ENCODE results near the gene BANP.
"Not testable (repeated sequence)": the region's sequence is repeated elsewhere in the genome, so short reads cannot be mapped to it uniquely, and the experiment has no call there.

BANP gene

DNA sequence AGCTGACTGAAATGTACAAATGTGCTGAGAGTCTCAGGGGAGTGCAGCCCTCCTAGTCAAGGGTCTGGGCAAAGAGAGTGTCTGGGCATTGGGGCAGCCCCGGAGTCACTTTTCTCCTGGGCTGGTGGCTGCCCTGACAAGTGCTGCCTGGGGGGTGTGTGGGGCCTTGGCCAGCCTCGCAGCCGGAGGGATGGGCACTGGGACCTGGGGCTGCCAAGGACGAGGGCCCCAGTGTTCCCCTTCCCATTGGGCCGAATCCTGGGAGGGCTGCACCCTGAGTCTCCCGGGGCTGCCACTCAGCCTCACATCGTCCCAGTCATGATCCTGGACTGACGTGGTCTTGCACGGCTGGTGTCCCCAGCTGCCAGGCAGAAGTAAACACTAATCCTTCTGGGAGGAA, 132.3 kb downstream of the BANP start:
- DNase-seq (ENCODE audit: low read depth, low spot score), result no peak

GRCh38 chr16:88084881-88085280, 133.6 kb downstream of the BANP start:
- no peak for DNase-seq (ENCODE audit: low read depth, low spot score)

DNA sequence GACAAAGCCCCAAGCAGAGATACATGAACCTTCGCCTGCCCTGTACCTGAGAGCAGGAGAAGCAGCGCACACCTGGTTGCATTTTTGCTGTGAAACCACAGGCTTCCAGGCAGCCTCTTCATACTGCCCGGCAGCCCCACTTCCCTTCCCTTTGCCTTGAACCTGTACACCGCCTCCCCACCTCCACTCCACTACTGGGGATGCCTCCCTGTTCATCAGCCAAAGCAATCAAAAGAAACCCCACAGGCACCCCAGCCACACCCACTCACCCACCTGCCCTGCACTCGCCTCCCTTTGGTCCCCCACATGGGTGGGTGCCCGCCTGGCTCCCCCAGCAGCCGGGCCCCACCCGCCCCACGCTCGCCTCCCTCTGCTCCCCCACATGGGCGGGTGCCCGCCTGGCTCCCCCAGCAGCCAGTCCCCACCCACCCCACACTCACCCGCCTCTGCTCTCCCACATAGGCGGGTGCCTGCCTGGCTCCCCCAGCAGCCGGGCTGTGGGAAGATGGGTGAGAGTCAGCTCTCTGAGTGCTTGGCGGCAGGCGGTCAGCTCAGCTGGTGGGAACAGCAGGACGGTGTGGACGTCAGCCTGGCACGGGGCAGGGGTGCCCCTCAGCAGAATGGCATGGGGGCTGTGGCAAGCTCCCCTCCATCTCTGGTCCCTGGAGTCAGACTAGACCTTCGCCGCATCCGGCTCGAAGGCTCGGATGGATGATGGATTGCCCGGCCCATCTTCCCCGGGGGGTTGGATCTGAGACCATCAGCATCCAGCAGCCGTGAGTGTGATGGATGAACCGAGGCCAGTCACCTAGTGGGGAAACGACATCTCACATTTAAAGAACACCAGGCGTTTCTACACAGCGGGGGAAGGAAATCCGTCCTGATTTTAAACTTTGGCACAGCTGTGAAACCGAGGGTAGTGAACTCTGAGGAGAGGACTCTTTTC, 135.6 kb downstream of the BANP start:
- DNase-seq (ENCODE audit: low read depth, low spot score), result no peak

DNA sequence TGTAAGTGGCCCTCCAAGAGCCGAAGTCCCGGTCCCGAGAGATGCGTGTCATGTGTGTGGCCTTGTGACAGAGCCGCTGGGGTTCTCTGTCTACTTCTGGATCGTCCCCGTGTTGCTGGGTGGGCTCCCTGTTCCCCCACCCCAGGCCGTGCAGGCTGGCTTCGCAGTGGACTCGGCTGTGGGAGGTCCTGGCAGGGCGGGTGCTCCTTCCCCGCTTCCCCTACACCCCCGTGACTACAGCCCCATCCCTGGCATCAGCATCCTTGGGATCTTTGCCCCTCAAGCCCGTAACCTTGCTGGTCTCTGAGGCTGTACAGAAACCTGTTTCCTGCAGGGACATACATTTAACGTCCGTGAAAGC, 136.3 kb downstream of the BANP start:
- DNase-seq (ENCODE audit: low read depth, low spot score), result no peak

DNA sequence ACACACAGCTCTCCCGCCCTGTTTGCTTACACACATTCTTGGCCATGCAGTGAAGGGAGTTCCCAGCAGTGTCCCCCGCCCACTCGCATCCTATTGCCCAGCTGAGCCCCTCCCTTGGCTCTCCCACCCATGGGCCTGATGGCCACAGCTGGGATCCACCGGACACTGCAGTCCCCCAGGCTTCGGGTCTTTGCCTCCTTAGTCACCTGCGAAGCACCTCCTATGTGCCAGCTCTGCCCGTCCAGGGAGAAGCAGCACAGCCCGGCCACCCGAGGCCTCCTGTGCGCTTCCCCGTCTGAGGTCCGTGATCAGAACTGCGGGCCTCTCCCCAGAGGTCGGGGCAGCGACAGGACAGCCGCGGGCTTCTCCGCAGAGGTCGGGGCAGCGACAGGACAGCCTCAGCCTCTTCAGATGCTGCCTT, 136.9 kb downstream of the BANP start:
- DNase-seq (ENCODE audit: low read depth, low spot score), result no peak

GRCh38 chr16:88088611-88089010, 137.4 kb downstream of the BANP start:
- DNase-seq (ENCODE audit: low read depth, low spot score), result not testable (repeated sequence)

DNA sequence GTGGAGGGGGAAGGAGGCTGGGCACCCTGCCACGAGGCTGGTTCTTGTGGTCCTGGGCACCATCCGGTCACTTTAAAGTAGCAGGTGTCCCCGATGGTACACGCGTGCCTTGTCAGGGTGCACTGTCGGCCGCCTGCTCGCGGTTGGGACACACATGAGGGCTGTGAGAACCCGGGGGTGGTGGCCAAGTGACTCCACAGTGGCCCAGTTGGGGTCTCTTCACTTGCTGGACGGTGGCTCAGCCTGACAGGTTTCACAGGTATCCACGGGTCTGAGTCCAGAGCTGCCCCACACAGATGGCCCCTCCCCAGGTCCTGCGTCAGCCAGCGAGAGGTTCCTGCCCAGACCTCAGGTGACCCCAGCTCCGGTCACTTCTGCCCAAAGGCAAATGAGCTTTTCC, 137.8 kb downstream of the BANP start:
- DNase-seq (ENCODE audit: low read depth, low spot score), result not testable (repeated sequence)

- DNase-seq (ENCODE audit: low read depth, low spot score), result not testable (repeated sequence)
These were observed 138.6 kb downstream of the BANP start for GRCh38 chr16:88089632-88090376.

DNA sequence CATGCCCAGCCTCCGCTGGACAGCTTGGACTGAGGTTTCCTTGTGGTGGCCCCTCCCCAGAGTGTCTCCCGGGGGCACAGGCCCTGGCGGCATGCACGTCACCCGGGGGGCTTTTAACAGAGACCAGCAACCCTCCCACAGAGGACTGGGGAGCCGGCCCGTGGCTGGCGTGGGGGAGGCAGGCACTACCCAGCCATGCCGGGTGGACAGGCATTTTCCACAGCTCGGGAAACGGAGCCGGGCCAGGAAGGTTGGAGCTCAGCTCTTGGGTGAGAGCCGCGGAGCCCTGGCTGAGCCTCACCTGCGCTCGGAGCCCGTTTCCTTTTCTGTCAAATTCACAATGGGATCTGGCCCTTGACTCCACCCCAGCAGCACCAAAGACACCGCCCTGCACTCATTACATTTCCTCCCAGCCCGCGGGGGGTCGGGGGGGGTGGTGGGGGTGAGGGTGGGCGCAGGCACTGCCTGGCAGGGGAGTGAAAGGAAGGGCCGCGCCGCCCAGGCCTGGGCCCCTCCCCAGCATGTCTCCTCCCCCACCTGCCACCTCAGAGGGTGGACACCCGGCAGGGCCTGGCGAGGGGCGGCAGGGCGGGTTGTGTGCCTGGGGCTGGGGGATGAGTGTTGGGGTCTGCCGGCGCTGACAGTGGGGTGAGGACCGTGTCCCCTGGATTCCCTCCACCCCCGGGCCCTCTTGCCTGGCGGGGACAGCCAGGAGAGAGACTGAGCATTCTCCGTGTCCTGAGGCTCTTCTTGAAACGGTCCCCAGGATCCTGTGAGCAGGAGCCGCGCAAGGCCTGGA, 139.3 kb downstream of the BANP start:
- not testable (repeated sequence) for DNase-seq (ENCODE audit: low read depth, low spot score)

DNA sequence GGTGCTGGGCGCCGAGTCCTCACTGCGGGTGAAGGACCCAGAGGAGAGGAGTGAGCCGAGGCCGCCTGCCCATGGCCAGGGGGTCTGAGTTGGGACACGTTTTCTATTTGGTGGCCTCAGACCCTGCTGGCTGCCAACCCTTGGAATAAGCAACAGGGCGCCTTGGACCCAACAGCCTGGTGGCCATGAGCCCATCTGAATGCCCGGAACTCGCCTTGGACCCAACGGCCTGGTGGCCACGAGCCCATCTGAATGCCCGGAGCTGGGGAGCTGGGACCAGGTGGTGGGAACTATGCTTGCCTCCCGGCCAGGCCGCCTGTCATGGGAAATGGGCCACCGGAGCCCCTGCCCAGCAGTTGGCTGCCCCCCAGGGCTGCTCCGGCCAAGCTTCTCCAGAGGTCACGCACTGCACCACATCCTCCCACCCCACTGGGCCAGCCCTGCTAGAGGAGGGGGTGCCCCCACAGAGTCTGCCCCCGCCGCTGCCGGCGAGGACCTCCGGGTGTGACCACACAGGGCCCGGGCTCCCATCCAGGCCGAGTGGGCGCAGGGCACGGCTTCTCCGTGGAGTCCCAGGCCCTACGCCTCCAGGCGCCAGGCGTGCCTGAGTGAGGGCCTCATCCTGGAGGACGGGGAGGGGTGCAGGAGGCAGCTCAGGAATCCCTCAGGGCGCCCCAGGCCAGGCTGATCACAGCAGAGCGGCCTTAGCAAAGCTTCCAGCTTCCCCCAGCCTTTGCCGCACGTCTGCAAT, 140.2 kb downstream of the BANP start:
- peak; percentile 25 for DNase-seq (ENCODE audit: low read depth, low spot score)

DNA sequence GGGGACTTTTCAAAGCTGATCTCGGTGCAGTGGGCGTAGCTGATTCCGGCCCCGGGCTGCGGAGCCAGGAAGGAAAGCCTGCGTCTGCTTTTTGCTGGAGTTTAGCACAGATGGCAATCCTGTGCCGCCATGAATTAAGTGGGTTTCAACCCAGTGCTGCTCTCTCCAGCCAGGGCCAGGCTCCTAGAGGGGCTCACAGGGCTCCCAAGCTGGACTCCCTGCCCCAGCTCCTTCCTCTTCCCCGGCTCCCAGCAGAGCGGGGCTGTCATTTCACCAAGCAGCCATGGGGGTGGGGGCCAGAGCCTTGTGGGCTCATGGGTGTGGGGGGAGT, 140.7 kb downstream of the BANP start:
- DNase-seq (ENCODE audit: low read depth, low spot score), result not testable (repeated sequence)

- DNase-seq (ENCODE audit: low read depth, low spot score), result not testable (repeated sequence)
These were observed 141.7 kb downstream of the BANP start for GRCh38 chr16:88092791-88093555.

- not testable (repeated sequence) for DNase-seq (ENCODE audit: low read depth, low spot score)
These were observed 142.5 kb downstream of the BANP start for GRCh38 chr16:88093556-88094252.

DNA sequence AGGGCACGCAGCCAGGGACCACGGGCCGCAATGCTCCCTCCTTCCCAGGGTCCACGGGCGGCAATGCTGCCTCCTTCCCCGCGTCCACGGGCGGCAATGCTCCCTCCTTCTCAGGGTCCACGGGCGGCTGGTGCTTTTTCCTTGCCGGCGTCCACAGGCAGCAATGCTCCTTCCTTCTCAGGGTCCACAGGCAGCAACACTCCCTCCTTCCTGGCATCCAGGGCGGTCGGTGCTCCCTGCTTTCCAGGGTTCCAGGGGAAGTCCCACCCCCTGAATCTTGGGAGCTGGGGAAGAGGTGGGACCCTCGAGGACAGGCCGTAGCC, 143.0 kb downstream of the BANP start:
- DNase-seq (ENCODE audit: low read depth, low spot score), result not testable (repeated sequence)

DNA sequence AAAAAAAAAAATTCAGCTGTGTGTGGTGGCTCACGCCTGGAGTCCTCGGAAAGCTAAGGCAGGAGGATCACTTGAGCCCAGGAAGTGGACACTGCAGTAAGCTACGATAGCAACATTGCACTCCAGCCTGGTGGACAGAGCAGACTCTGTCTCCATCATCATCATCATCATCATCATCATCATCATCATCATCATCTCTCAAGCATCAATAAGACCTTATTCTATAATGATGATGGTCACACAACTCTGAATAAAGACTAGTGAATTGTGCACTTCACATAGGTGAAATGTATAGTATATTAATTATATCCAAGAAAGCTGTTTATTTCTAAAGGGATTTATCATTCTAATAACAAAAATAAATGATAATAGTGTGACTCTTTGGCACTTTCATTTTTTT, 143.7 kb downstream of the BANP start:
- DNase-seq (ENCODE audit: low read depth, low spot score), result not testable (repeated sequence)

DNA sequence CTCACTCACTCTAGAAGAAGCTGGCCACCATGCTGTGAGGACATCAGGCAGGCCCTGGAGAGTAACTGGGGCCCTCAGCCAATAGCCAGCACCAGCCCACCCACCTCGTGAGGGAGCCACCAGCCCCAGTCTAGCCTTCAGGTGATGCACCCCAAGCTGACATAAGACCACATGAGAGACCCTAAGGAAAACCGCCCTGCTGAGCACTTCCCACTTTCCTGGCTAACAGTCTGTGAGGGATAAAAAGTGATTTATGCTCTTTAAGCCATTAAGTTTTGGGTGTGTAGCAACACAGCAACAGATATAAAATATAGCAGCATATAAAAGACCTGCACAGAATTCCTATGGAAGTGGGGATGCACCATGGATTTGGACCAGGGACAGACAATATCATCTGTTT, 145.4 kb downstream of the BANP start:
- DNase-seq (ENCODE audit: low read depth, low spot score), result not testable (repeated sequence)

- DNase-seq (ENCODE audit: low read depth, low spot score), result peak; percentile 58
These were observed 147.7 kb downstream of the BANP start for GRCh38 chr16:88098731-88099562.

DNA sequence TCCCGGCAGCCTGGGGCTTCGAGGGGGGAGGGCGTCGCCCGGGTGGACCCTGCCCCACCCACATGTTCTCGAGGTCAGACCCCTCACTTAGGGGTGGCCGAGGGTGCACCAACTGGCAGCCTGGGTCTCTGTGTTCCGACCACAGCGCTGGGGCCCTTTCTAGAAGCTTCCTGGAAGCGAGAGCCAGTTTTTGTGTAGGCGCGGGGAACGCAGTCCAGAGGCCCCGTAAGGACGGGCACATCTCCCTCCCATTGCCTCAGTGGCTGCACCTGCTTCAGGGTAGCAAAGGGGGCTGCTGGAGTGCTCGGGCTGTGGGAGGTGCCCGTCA, 148.3 kb downstream of the BANP start:
- DNase-seq (ENCODE audit: low read depth, low spot score), result no peak

- DNase-seq (ENCODE audit: low read depth, low spot score), result not testable (repeated sequence)
These were observed 148.7 kb downstream of the BANP start for GRCh38 chr16:88099956-88100355.

Measured in astrocyte of the hippocampus (primary cell).